ENCODE data around the gene SLC17A2. TPM values are rescaled to one million over a fixed set of nuclear protein-coding genes. Genes with fewer than 3 reads are reported as not detected.
A peak's percentile ranks its signal among the peaks of the same experiment; 100 is the strongest.

SLC17A2 gene
- not detected for polyA plus RNA-seq (2012; ENCODE audit: insufficient read depth, insufficient read length)

DNA sequence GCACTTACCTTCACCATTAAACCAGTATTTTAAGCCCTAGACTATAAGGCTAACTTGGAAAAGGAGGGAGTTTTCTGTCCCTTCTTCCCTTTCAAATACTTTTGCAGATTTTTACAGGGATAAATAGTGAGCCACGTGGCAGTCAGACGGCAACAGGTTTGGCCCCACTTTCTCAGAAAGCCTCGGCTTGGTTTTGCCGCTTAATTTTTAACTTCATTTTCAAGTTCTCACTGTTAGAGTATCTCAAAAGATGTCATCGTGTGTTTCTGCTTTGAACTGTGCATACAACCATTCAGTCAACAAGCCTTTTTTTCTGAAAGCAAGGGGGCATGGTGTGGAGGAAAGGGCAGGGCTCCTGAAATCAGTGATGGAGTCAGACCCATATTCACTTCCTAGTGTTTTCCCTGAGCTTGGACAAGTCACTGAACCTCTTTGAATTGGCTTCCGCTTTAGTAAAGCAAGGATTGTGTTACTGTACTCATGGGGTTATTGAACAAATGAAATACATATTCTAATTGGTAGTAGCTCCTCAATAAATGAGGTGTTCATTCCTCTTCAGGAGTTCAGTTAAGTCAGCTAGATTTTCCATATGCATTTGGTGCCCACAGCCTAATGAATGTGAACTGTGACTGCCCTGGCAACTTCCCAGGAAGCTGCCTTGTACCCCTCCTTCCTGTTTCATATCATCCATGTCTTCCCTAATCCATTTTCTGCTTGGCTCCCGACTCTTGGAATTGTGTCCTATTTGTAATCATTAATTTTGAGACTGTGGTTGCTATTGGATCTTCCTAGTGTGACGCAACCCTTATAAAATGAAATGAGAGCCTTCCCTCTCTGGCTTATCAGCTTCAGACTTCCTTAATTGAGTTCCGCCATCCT, at the start of gene SLC17A2:
Gene SLC17A2 (minus strand): TSS at position 160 of the 879 bp plus-strand sequence. CDS start 4,895 bp downstream, outside the sequence.
- no peak for DNase-seq (ENCODE audit: low read depth, low spot score)
- no peak within 1 kb of the TSS for H3K4me3 ChIP-seq (ENCODE audit: low read length)

DNA sequence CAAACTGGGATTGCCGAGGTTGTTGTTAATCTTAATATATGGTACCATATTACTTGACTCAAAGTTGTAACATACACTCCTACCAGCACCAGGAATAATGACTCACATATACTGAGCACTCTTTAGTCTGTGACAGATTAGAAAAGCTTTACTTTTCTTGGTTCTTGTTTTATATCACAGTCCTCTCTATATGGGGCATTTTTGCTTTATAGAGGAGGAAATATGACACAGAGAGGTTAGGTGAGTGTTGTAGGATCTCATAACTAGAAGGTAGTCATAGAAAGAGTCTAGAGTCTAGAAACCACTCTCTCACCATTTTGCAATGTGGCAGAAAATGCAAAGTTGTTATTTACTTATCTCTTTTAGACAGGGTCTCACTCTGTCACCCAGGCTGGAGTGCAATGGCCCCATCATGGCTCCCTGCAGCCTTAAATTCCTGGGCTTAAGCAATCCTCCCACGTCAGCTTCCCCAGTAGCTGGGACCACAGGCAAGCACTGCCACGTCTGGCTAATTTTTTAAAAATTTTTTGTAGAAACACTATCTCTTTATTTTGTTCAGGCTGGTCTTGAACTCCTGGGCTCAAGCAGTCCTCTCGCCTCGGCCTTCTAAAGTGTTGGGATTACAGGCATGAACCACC, 45.6 kb upstream of the SLC17A2 start:
- no peak for DNase-seq (ENCODE audit: low read depth, low spot score)
- no peak overlapping the region for H3K4me3 ChIP-seq (ENCODE audit: low read length)

GRCh38 chr6:25973923-25974555, 43.5 kb upstream of the SLC17A2 start:
- no peak overlapping the region for H3K4me3 ChIP-seq (ENCODE audit: low read length)
- DNase-seq (ENCODE audit: low read depth, low spot score): no peak

GRCh38 chr6:25972902-25973301, 42.4 kb upstream of the SLC17A2 start:
- H3K4me3 ChIP-seq (ENCODE audit: low read length): no peak overlapping the region
- no peak for DNase-seq (ENCODE audit: low read depth, low spot score)

DNA sequence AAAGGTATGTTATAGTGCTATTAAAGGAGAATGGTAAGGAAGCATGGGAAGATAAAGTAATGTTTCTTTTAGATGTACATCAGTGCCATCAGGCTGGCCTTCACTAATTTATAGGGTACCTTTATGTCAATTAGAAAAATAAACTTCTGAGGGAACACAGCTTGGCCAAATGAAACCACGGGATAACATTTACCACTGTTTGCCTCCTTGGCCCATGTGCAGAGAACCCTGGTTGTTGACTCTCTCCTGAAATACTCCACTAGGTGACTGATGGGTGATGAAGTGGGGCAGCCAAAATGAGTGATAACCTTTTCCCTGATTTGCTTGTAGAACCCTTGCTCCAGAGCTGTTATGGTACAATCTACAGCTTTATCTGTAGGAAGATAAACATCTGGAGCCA, 41.6 kb upstream of the SLC17A2 start:
- no peak for DNase-seq (ENCODE audit: low read depth, low spot score)
- no peak overlapping the region for H3K4me3 ChIP-seq (ENCODE audit: low read length)

- no peak overlapping the region for H3K4me3 ChIP-seq (ENCODE audit: low read length)
- DNase-seq (ENCODE audit: low read depth, low spot score): no peak
These were observed 40.8 kb upstream of the SLC17A2 start for GRCh38 chr6:25971187-25971821.

- no peak overlapping the region for H3K4me3 ChIP-seq (ENCODE audit: low read length)
- no peak for DNase-seq (ENCODE audit: low read depth, low spot score)
These were observed 38.3 kb upstream of the SLC17A2 start for GRCh38 chr6:25968769-25969168.

DNA sequence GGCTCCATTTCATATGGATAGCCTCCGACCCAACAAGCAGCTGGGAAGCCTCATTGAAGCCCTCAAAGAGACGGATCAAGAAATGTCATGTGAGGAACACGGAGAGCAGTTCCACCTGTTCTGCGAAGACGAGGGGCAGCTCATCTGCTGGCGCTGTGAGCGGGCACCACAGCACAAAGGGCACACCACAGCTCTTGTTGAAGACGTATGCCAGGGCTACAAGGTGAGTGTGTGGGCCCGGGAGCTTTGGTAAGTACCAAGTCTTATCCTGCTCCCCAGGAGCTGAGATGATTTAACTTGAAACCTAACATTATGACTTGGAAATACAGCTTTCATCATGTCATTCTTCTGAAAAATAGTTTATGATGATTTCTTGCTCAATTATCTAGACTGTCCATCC, 36.2 kb upstream of the SLC17A2 start:
- no peak overlapping the region for H3K4me3 ChIP-seq (ENCODE audit: low read length)
- no peak for DNase-seq (ENCODE audit: low read depth, low spot score)

- H3K4me3 ChIP-seq (ENCODE audit: low read length): no peak overlapping the region
- DNase-seq (ENCODE audit: low read depth, low spot score): no peak
These were observed 34.6 kb upstream of the SLC17A2 start for GRCh38 chr6:25965058-25965457.

- no peak for DNase-seq (ENCODE audit: low read depth, low spot score)
- H3K4me3 ChIP-seq (ENCODE audit: low read length): peak overlapping the region; percentile 84
These were observed 33.1 kb upstream of the SLC17A2 start for GRCh38 chr6:25963426-25964123.

GRCh38 chr6:25962149-25963127, 31.9 kb upstream of the SLC17A2 start, which contains the start of gene TRIM38:
Gene TRIM38 (plus strand): TSS chr6:25962802. CDS start chr6:25966523, 3,721 bp downstream.
- H3K4me3 ChIP-seq (ENCODE audit: low read length): peak within 1 kb of the TSS; percentile 84
- DNase-seq (ENCODE audit: low read depth, low spot score): peak; percentile 91

DNA sequence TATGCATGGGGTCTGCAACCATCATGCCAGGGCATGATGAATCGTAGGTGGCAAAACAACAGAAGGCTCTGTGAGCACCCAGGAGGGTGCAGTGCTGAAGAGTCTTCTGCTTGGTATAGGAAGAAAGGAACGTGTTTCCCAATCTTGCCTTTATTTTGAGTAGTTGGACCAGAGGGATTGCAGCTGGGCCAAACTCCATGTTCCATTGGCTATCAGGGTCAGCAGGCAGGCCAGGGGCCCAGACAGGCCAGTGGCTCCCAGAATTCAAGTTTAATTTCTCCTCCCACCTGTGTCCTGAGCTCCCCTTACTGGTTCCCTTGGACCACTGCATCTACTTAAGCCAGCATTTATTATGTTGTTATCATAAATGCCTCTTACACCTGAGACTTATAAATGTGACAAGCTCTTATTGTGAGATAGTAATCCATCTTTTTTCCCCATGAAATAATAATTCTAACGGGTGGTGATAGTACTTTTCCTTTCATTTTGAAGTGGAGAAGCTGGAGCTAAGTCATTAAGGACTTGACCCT, 31.2 kb upstream of the SLC17A2 start:
- H3K4me3 ChIP-seq (ENCODE audit: low read length): peak overlapping the region; percentile 84
- DNase-seq (ENCODE audit: low read depth, low spot score): no peak

DNA sequence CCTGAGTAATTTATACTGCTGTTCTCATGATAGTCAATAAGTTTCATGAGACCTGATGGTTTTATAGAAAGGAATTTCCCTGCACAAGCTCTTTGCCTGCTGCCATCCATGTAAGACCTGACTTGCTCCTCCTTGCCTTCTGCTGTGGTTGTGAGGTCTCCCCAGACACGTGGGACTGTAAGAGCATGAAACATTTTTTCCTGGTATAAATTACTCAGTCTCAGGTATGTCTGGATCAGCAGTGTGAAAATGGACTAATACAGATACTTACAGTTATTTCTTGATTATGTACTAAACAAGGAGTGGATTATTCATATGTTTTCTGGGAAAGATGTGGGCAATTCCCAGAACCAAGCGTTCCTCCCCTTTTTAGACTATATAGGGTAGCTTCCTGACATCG, 30.2 kb upstream of the SLC17A2 start:
- no peak overlapping the region for H3K4me3 ChIP-seq (ENCODE audit: low read length)
- DNase-seq (ENCODE audit: low read depth, low spot score): no peak

GRCh38 chr6:25959890-25960536, 29.5 kb upstream of the SLC17A2 start:
- H3K4me3 ChIP-seq (ENCODE audit: low read length): no peak overlapping the region
- DNase-seq (ENCODE audit: low read depth, low spot score): no peak

DNA sequence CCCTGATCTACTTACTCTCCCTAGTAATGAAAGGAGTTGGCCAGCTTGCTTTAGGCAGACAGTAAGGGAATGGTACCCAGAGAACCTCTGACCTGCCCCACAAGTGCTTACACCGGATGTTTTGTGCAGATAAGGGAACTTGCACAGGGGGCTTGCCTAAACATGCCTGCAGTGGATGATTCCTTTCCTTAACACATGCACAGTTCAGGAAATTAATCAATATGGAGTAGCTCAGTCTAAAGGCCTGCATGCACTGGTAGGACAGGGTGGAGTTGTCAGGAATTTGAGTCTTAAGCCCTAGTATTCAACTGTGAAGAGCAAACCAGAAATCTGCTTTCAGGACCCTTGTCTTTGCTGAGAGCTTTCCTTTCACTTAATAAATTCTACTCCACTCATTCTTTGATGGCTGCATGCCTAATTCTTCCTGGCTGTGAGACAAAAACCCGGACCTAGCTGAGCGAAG, 28.2 kb upstream of the SLC17A2 start:
- no peak for DNase-seq (ENCODE audit: low read depth, low spot score)
- no peak overlapping the region for H3K4me3 ChIP-seq (ENCODE audit: low read length)

DNA sequence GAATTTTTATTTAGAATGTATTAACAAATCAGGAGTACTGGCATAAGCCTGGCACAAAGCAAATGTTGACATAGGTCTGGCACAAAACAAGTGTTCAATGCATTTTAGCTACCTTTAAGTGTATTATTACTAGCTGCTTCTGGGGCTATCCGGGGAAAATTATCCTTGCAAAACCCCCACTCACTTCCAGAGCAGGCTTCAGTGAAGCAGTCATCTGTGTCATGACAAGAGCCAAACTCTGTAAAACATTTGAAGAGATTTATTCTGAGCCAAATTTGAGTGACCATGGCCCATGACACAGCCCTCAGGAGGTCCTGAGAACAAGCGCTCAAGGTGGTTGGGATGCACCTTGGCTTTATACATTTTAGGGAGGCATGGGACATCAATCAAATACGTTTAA, 25.7 kb upstream of the SLC17A2 start:
- no peak for DNase-seq (ENCODE audit: low read depth, low spot score)
- H3K4me3 ChIP-seq (ENCODE audit: low read length): no peak overlapping the region

DNA sequence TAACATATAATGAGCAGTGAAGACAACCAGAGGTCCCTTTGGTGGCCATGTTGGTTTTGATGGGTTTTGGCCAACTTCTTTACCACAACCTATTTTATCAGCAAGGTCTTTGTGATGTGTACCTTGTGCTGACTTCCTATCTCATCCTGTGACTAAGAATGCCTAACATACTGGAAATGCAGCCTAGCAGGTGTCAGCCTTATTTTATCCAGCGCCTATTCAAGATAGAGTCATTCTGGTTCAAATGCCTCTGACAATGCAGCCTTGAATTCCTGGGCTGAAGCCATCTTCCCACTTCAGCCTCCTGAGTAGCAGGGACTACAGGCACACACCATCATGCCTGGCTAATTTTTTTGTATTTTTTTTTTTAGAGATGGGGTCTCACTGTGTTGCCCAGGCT, 24.3 kb upstream of the SLC17A2 start:
- H3K4me3 ChIP-seq (ENCODE audit: low read length): no peak overlapping the region
- no peak for DNase-seq (ENCODE audit: low read depth, low spot score)
